ENCODE results near the gene FAM217B. TPM values are rescaled to one million over a fixed set of nuclear protein-coding genes. Genes with fewer than 3 reads are reported as not detected.
A peak's percentile ranks its signal among the peaks of the same experiment; 100 is the strongest.

The FAM217B gene
- total RNA-seq, 1 donor from 2014 or later = 10.8 TPM

DNA sequence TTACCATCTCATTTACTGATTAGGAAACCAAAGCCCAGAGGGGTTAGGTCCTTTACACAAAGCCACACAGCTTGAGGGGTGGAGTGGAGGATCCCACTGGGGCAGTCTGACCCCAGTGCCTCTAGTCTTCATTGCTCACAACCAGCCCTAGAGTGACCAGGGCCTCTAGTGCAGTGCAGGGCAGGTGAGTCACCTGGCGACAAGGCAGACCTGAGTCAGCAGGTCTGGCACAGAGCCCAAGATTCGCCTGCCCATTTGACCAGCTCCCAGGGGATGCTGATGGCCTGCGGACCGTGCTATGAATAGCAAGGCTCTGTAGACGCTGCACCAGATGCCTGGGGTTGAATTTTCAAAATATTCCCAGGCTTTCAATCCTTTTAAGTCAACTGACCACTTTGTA, 48.0 kb downstream of the FAM217B start:
- H3K27me3 ChIP-seq (ENCODE audit: control insufficient read depth, insufficient read depth, low read length) = no peaks in the 10 kb centered on the region
- TF ChIP-seq, protein P1, sequence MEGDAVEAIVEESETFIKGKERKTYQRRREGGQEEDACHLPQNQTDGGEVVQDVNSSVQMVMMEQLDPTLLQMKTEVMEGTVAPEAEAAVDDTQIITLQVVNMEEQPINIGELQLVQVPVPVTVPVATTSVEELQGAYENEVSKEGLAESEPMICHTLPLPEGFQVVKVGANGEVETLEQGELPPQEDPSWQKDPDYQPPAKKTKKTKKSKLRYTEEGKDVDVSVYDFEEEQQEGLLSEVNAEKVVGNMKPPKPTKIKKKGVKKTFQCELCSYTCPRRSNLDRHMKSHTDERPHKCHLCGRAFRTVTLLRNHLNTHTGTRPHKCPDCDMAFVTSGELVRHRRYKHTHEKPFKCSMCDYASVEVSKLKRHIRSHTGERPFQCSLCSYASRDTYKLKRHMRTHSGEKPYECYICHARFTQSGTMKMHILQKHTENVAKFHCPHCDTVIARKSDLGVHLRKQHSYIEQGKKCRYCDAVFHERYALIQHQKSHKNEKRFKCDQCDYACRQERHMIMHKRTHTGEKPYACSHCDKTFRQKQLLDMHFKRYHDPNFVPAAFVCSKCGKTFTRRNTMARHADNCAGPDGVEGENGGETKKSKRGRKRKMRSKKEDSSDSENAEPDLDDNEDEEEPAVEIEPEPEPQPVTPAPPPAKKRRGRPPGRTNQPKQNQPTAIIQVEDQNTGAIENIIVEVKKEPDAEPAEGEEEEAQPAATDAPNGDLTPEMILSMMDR (IDR thresholded peaks at IDR 0.05; ENCODE audit: insufficient read depth, low read length, poor library complexity, severe bottlenecking) = no peak
- no peak overlapping the region for H3K4me3 ChIP-seq (ENCODE audit: low read depth, low read length)
- DNase-seq (ENCODE audit: low read depth) = peak; percentile 63
- no peaks in the 10 kb centered on the region for H3K36me3 ChIP-seq (ENCODE audit: control insufficient read depth, insufficient read depth, low read length)

DNA sequence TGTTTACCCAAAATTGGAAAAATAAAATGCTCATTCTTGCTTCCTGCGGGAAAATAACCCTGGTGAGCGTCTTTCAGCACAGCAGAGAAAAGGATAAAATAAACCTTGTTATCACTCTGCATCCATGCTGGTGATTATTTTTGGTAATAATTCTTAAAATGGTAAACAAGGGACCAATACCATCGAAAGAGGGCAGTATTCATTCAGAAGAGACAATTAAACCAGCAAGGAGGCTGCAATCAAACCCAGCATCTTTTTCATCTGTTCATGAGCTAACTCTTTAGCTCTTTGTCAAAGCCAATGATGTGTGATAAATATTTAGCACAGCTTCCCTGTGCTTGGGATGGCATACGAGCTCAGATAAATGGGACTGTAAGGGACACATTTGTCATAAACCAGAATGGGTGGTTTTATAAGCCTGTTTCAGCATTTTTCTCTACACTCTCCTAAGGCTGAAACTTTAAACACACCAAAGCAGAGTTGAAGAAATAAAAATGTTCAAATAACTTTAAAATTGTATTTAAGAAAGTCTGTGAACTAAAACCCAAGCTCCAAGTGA, 52.4 kb downstream of the FAM217B start:
- H3K27me3 ChIP-seq (ENCODE audit: control insufficient read depth, insufficient read depth, low read length) = no peaks in the 10 kb centered on the region

DNA sequence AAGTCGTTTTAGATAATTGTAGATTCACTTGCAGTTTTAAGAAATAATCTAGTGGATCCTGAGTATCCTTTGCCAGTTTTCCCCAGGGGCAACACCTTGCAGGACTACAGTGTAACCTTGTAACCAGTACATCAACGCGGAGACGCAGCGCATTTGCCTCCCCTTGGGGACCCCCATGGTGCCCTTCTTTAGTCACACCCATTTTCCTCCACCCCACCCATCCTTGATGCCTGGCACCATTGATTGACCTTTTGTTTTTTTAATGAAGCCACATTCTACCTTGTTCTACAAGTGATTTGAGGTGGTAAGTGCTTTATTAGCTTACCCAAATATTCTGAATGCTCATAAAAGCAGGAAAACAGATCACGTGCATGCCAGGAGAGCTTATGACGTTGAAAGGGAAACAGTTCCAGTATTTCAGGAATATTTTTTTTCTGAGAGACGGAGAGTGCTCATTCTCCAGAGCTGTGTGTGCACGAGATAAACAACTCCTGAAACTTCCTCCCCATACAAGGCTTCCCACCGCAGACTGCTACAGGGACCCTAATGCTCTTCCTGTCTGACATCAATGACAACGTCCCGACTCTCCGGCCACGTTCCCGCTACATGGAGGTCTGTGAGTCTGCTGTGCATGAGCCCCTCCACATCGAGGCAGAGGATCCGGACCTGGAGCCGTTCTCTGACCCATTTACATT, 53.7 kb downstream of the FAM217B start:
- H3K27me3 ChIP-seq (ENCODE audit: control insufficient read depth, insufficient read depth, low read length) = no peaks in the 10 kb centered on the region
- no peaks in the 10 kb centered on the region for H3K36me3 ChIP-seq (ENCODE audit: control insufficient read depth, insufficient read depth, low read length)
- TF ChIP-seq, protein P1 (IDR thresholded peaks at IDR 0.05; ENCODE audit: insufficient read depth, low read length, poor library complexity, severe bottlenecking) = no peak
- H3K4me3 ChIP-seq (ENCODE audit: low read depth, low read length) = no peak overlapping the region
- no peak for DNase-seq (ENCODE audit: low read depth)

More for the DNA sequence above, 52.4 kb downstream of the FAM217B start:
- Histone ChIP-seq H3K4me3 (ENCODE audit: low read depth, low read length) (no peak overlapping the region), H3K36me3 (ENCODE audit: control insufficient read depth, insufficient read depth, low read length) (no peaks in the 10 kb centered on the region)
- no peak for DNase-seq (ENCODE audit: low read depth)
- TF ChIP-seq, protein P1 (IDR thresholded peaks at IDR 0.05; ENCODE audit: insufficient read depth, low read length, poor library complexity, severe bottlenecking) = no peak

DNA sequence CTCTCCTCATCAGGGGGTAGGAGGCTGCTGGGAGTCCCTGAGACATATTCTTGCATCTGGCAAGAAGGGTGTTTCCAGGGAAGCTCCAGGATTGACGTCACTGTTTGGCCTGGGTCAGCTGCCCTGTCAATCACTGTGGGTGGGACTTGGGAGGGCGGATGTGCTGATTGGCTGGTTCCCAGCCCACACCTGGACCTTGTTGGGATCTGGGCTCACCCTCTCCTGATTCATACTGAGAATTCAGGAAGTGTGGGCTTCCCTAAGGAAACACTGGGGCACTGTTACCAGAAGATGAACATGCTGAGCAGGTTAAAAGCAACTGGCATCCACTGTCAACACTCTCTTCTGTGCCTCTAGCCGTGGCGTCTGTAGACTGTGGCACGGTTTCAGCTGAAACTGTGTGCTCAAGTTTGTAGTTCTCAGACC, 54.5 kb downstream of the FAM217B start:
- TF ChIP-seq, protein P1 (IDR thresholded peaks at IDR 0.05; ENCODE audit: insufficient read depth, low read length, poor library complexity, severe bottlenecking) = no peak
- no peaks in the 10 kb centered on the region for H3K27me3 ChIP-seq (ENCODE audit: control insufficient read depth, insufficient read depth, low read length)
- H3K36me3 ChIP-seq (ENCODE audit: control insufficient read depth, insufficient read depth, low read length) = no peaks in the 10 kb centered on the region
- no peak for DNase-seq (ENCODE audit: low read depth)
- no peak overlapping the region for H3K4me3 ChIP-seq (ENCODE audit: low read depth, low read length)

DNA sequence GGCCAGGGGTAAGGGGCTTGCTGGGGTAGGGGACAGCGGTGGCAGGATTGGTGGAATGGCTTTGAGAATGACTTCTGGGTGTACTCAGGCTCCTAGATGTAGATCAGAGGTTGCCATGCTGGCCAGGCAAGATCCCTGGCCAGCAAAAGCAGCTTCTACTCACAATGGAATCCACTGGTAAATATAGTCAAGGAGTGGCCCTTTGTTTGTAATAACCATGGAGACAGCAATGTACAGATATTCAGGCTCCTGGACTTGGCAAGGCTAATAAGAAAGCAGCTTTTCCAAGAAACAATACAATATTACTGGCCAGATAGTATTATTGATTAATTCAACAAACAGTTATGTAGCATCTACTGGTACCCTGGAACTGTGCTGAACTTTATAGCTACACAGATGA, 55.9 kb downstream of the FAM217B start:
- Histone ChIP-seq H3K27me3 (ENCODE audit: control insufficient read depth, insufficient read depth, low read length) (no peaks in the 10 kb centered on the region), H3K36me3 (ENCODE audit: control insufficient read depth, insufficient read depth, low read length) (no peaks in the 10 kb centered on the region), H3K4me3 (ENCODE audit: low read depth, low read length) (no peak overlapping the region)
- no peak for DNase-seq (ENCODE audit: low read depth)
- TF ChIP-seq, protein P1 (IDR thresholded peaks at IDR 0.05; ENCODE audit: insufficient read depth, low read length, poor library complexity, severe bottlenecking) = no peak
